GM19468 (cell line): ENCODE measurements around the gene GUF1.

ENCODE experiments used
- ATAC-seq: cut with Tn5 transposase; IDR thresholded peaks from one replicate; pipeline ENCODE4 v1.9.1; 2021; ENCODE audit warnings: mild to moderate bottlenecking, moderate library complexity, moderate number of reproducible peaks; ENCODE audit not compliant: unreplicated experiment; ENCODE audit errors: extremely low read depth

The GUF1 gene, protein sequence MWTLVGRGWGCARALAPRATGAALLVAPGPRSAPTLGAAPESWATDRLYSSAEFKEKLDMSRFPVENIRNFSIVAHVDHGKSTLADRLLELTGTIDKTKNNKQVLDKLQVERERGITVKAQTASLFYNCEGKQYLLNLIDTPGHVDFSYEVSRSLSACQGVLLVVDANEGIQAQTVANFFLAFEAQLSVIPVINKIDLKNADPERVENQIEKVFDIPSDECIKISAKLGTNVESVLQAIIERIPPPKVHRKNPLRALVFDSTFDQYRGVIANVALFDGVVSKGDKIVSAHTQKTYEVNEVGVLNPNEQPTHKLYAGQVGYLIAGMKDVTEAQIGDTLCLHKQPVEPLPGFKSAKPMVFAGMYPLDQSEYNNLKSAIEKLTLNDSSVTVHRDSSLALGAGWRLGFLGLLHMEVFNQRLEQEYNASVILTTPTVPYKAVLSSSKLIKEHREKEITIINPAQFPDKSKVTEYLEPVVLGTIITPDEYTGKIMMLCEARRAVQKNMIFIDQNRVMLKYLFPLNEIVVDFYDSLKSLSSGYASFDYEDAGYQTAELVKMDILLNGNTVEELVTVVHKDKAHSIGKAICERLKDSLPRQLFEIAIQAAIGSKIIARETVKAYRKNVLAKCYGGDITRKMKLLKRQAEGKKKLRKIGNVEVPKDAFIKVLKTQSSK

DNA sequence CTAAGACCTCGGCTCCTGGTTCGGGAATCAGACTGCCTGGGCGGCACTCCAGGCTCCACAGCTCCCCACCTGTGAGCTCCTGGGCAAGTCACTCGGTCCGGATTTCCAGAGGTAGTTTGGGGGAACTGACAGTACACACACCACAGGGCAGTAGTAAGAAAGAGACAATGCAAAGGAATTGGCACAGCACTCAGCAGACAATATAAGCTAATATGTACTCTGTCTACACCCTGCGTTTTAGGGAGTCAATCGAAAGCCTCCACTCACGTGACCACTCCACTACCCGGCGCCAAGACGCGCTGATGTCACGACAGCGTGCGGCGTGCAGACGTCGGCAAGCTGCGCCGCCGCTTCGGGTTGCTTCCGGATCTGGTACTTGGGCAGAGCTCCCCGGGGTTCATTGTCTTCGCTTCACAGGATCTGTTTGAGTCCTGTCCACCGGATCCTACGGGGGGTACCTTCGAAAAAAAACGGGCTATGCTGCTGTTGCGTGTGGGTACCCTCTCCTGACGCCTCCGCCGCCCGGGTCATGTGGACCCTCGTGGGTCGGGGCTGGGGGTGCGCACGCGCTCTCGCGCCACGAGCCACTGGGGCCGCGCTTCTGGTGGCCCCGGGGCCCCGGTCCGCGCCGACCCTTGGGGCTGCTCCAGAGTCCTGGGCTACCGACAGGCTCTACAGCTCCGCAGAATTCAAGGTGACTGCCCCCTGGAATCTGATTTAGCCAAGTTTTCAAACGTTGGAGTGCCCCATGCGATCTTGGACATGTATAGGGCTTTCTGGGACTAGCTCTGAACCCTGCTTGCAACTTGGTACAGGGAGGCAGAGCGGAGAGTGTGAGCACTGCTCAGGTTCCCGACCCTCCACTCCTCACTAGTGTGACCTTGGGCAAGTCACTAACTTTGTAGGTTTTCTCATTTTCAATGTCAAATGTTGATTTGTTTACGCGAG lies at the start of gene GUF1:
GUF1 (plus strand) TSS at position 327 of the 948 bp plus-strand sequence; CDS start at position 530, 203 bp downstream.
- peak; percentile 98 for ATAC-seq

DNA sequence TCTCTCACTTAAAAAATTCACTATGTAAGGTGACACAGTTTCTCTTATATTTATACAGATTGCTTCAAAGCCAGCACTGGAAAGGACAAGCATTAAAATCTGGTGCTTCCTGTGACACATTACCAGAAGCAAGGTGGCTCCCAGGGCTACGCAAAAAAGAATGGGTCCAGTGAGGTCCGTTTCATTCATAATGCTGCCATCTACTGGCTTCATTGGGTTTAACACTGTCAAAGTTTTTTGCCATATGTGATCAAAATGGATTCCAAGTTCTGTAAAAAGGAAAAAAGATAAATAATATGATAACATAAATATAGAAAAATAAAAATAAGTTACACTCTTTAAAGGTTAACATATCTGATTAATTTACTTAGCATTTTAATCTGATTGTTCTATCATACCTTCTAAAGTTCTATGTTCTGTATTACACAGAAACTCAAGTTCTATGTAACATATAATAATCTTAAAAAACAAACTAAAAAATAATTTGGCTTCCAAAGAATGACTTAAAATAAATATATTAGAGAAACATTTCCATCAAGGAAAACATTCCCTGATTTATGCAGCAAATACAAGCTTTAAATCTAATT lies 48.8 kb upstream of the GUF1 start:
- peak; percentile 77 for ATAC-seq

DNA sequence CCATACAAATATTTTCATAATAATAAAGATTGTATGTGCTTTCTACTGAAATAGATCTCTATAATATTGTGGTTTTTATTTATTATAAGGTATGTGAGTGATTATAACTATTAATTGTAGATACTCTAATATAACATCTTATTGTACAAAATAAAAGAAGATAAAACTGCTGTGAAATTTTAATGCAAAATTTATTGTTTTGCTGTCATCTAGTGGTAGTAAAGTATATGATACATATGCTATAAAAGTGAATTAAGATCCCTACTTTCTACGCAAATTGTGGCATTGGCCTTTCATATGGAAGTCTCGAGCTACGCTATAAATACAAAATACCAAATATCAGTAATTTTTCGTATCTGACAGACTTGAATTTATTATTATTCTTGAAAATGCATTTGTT lies 46.1 kb upstream of the GUF1 start:
- no peak for ATAC-seq

DNA sequence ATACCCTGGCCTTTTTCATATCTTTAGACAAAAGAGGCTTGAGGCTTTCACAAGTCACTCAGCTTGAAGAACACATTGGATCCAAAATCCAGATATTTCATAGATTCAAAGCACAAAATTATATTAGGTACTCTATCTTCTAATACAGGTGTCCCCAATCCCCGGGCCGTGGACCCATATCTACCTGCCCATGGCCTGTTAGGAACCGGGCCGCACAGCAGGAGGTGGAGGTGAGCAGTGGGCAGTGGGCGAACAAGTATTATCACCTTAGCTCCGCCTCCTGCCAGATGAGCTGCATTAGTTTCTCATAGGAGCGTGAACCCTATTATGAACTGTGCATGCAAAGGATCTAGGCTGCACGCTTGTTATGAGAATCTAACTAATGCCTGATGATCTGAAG lies 45.5 kb upstream of the GUF1 start:
- no peak for ATAC-seq

DNA sequence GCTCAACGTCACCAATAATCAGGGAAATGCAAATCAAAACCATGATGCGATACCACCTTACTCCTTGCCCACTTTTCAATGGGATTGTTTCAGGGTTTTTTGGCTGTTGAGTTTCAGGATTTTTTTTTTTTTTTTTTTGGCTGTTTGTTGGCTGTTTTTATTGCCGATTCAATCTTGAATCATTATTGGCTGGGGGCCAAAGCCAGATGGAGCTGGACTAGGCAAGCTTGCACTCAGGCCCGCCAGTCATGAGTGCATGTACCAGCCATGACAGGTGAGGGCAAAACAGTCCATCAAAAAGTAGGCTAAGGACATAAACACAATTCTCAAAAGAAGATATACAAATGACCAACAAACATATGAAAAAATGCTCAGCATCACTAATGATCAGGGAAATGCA lies 40.1 kb upstream of the GUF1 start:
- no peak for ATAC-seq

DNA sequence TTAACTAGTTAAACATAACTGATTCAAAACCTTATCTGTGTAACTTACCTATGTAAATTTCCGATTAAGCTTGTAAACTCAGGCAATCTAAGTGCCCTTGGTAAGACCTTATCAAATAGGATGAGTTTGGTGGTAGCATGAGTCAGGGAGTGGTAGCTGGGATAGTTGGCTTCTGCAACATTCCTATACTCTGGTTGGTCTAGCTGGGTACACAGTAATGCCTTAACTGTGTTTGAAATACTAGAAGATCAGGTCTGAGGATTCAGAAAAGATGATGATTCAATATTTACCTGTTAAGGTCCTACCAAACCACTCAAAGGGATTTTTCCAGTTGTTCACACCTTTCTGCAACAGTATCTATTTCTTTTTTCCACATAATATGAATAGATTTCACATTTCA lies 32.1 kb upstream of the GUF1 start:
- no peak for ATAC-seq

DNA sequence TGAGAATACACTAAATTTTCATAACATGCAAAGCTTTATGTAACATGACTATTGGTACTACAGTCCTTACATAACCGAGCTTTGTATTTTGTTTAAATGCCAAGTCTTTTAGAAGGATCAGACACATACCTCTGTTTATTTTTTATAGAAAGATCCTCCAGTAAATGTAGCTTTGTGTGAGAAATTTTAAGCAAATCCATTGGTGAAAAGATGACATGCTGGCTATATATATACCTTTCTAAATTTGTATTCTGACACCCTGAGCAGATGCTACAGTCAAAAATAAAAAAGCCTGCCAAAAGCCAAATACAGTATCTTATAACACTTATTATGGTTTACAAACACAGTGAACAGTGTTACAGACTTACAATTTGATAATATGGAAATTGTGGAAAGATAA lies 26.8 kb upstream of the GUF1 start, which contains the start of gene YIPF7:
YIPF7 (minus strand) TSS at position 201 of the 400 bp plus-strand sequence. CDS start 1,525 bp downstream, outside the sequence.
- ATAC-seq = no peak

DNA sequence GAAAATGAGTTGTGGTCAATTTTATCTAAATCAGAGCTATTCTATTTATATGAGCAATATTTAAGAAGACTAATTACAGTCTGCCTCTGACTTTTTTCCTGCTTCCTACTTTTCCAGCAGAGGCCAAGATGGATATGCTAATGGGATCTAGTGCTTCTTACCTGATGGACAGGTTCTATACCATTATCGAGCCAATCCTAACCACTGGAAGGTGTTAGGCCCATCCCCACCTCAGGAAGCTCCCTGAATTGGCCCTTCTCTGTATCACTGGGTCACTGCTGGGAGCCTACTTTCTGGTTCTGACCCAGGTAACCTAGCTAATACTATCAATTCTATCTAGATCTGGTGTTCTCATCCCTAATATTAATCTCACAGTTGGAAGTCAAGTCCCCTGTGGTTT lies 26.2 kb upstream of the GUF1 start:
- ATAC-seq = no peak

DNA sequence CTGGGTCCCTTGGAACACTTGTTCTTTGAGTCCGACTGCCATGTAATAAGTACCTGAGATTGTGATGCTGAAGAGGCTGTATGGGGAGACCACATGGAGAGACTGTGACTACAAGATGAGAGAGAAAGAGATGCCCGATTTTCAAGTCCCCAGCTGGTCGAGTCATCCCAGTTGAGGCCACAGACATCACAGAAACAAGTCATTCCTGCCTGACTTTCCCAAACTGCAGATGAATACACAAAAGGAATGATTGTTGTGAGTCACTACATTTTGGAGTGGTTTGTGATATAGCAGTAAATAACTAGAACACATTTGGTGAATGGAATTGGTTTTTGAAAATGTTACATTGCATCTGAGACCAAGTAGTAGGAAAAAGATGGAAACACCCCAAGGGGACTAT lies 17.8 kb upstream of the GUF1 start:
- no peak for ATAC-seq

DNA sequence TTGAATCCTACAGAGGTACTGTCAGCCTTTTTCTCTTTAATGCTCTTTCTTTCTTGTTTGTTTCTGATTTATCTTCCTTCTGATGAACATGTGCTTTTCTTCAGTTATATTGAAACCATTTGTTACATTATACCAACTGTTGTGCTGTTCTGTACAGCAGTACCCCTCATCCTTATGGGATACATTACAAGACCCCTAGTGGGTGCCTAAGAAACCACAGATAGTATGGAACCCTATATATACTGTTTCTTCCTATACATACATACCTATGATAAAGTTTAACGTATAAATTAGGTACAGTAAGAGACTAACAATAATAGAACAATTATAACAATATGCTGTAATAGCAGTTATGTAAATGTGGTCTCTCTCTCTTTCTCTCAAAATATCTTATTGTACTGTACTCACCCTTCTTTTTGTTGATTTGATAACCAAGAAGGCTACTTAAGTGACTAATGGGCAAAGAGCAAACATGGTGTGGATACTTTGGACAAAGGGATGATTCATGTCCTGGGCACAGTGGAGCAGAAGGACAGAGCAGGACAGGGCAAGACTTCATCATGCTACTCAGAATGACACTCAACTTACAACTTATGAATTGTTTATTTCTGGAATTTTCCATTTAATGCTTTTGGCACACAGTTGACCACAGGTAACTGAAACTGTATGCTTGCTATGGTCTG lies 16.1 kb upstream of the GUF1 start:
- no peak for ATAC-seq

DNA sequence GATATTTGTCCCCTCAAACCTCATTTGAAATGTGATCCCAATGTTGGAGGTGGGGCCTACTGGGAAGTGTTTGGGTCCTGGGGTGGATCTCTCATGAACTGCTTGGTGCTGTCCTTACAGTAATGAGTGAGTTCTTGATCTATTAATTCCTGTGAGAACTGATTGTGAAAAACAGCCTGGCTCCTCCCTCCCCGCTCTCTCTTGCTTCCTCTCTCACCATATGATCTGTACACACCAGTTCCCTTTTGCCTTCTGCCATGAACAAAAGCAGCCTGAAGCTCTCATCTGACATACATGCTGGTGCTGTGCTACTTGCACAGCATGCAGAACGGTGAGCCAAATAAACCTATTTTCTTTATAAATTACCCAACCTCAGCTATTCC lies 15.6 kb upstream of the GUF1 start:
- no peak for ATAC-seq

DNA sequence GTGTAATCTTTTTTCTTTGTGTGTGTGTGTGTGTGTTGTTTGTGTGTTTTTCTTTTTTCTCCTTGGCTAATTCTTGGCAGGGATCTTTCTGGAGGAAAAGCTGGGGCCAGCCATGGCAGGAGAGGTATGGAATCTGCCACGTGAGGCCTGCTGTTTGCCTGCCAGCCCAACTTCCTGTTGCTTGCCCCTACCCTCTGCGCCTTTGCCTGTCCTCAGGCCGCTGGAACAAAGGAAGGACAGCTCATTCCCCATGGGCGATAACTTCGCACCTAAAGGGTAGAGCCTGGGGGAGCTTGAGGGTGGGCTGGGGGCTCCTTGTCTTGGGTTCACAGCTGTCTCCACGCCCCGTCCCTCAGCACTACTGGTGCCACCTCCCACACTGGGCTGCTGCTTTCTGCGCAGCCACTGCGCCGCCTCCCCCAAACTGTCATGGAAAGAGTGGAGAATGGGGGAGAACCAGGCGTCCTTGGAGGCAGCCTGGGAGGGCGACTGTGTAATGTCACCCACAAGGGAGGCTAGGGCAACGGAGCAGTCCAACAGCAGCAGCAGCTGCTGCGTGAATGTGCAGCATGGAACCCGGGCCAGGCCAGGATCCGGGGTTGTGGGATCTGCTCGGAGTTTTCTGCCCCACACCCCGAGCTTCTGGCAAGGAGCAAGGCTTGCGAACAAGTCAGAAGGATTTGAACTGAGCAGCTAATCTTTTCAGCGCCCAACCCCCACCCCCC lies 14.5 kb upstream of the GUF1 start:
- ATAC-seq = no peak

DNA sequence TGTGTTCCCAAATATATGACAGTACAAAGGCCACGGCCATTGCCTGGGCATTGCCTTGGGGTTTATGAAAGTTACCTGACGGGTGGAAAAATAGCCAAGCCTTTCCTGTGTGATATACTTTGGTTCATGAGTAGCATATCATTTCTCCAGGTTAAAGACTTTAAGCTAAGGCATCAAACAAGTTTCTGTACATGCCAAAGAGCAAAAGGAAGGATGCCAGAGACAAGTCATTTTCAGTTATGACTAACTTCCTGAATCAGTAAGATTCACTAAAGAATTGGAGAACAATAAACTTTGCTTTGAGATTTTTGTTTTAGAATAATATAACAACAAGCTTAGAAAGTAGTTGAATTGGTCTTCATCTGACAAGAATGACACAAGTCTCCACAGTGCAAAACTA lies 9.7 kb upstream of the GUF1 start:
- ATAC-seq = no peak

DNA sequence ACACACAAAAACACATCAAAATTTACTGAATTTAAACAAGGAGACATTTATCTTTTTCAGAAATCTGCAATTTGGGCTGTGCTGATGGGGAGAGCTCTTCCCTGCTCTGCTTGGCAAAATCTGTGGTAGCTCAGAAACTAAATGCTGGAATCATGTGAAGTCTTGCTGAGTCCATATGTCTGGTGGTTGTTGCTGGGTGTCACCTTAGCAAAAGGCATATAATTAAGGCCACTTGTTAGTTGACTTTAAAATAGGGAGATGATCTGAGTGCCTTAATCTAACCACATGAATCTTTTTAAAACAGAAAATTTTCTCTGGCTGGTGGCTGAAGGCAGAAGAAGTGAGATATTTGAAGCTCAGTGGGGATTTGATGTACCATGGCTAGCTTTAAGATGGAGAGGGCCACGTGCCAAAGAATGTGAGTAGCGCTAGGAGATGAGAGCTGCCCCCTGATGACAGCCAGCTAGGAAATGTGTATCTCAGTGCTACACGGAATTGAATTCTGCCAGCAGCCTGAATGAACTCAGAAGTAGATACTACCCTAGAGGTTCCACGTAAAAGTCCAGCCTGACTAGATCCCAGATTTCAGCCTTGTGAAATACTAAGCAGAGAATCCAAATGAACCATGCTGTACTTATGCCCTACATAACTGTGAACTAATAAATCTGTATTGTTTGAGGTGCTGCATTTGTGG lies 7.6 kb upstream of the GUF1 start:
- no peak for ATAC-seq

DNA sequence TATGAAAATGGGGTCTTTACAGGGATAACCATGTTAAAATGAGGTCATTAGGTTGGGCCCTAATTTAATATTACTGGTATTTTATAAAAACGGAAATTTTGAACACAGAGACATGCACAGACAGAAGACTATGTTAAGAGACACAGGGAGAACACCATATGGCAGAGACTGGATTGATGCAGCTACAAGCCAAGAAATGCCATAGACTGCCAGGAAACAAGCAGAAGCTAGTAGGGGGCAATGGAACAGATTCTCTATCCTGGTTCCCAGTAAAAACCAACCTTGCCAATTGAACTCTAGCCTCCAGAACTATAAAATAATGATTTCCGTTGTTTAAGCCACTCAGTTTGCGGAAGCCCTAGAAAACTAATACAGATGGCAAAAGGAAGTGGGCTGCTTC lies 6.6 kb upstream of the GUF1 start:
- ATAC-seq = no peak

DNA sequence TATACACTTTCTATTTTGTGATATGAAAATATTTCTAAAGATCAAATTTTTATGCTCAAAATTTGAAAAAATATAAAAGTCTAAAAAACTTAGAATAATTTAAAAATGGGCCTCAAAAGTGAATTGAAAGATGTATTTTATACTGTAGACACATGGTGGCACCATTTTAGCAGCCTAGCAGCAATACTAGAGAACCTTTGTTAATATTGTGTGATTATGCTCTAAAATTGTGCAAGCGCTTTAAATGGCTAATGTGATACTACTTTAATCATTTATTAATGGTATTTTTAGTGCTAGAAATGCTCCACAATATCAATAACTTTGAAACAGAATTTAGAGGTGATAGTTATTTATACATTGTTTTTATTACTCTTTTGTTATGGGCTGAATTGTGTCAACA lies 3.7 kb upstream of the GUF1 start:
- ATAC-seq = no peak

DNA sequence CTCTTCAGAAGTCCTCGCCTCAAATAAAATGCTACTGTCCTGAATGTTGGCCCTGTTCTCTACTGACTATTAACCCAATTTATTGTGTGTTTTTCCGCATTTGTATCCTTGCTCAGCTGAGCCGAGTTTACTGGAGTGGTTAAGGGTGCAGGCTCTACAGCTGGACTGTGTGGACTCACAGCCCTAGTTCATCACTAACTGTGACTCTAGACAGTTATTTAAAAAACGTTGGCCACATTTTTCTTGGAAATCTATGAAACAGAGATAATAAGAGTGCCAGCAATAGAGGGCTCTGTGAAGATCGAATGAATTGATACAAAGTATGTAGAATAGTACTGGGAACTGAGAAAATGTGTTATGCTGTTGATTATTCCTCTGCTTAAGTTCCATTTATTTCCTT lies 2.9 kb upstream of the GUF1 start:
- ATAC-seq = no peak

DNA sequence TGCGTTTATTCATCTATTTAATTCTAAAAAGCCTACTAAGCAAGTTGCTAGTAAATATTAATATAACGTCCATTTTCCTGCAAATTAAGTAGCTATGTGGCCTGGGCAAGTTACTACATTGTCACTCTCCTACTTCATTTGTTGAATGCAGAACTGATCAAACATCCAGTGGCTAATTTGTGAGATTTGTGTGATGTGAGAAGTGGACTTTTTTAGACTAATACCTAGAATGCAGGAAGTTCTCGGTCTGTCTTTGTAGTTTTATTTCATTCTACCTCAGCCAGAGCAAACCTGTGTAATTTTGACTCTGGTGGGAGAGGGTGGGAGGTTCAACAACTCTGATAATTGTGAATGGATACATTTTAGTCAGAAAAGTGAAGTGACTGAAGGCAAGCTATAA lies 840 bp downstream of the GUF1 start:
- no peak for ATAC-seq

DNA sequence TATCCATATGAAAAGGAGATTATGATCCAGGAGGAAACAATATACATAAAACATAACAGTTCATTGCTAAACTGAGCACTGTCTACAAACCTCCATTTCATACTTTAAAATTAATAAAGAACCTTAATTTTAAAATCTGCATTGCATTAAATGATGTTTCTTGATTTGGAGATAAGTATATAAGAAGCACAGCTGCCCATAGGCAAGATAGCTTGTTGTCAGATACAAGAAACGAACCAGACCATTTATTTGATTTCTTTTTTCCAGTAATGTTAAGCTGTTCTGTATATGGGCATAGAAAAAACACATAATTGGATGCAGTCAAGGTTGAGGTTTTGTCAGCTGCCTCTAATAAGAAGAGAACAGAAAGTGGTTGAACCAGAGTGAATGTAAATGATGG lies 6.4 kb downstream of the GUF1 start:
- ATAC-seq = no peak
